Bronchial epithelial cell (primary cell): Measurements from ENCODE around the gene DYRK1A. TPM values are rescaled to one million over a fixed set of nuclear protein-coding genes. Genes with fewer than 3 reads are reported as not detected.

Source experiments
- DNase-seq: peaks from one replicate; pipeline ENCODE4 v3.0.0-alpha.2; 2010; ENCODE audit warnings: low read depth
- FAIRE-seq: peaks from 2 replicates; lab custom pipeline; 2011; peaks lifted over from hg19 to GRCh38; lab: Jason Lieb, UNC
- H3K27me3 ChIP-seq: 2 replicates; pipeline ENCODE4 v1.5.1; 2011; ENCODE audit warnings: low read length; ENCODE audit not compliant: control insufficient read depth, insufficient read depth
- H3K36me3 ChIP-seq: 2 replicates; pipeline ENCODE4 v1.5.1; 2011; ENCODE audit warnings: low read length; ENCODE audit not compliant: control insufficient read depth, insufficient read depth
- H3K4me3 ChIP-seq: 2 replicates; pipeline ENCODE4 v1.5.1; 2011; ENCODE audit warnings: mild to moderate bottlenecking, low read depth, low read length, control low read depth
- total RNA-seq: library from RNA; depleted of rRNA; stranded (reverse); fragments of >200 nt; gene quantifications from 2 replicates; pipeline ENCODE4 v1.2.1, GENCODE V29; 2014
- TF ChIP-seq, protein P1 (sequence below): IDR thresholded peaks from 2 replicates; pipeline ENCODE4 v1.5.1; 2011; ENCODE audit warnings: mild to moderate bottlenecking, moderate library complexity, low read length, control low read depth, inconsistent platforms; ENCODE audit not compliant: insufficient read depth, severe bottlenecking

The DYRK1A gene
- total RNA-seq, 1 donor from 2014 or later, result 51.1 TPM

DNA sequence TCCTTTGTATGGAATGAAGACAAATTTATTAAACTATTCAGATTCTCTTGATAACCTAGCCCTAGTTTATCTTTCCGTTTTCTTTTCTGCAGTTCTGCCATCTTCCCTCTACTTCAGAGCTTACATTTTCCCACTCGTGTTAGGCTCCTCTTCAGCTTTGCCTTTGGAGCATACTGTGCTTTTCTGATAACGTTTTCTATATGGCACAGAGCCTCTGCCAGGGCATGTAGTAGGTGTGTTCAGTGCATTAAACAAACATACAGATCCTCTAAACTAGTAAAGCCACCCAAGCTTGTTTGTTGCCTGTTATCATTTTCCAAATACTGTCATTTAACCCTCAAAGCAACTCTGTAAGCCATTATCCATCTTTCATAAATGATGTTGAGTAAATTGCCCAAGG is 25.1 kb downstream of the DYRK1A start:
- no peak overlapping the region for H3K4me3 ChIP-seq
- DNase-seq, result no peak
- TF ChIP-seq, protein P1, sequence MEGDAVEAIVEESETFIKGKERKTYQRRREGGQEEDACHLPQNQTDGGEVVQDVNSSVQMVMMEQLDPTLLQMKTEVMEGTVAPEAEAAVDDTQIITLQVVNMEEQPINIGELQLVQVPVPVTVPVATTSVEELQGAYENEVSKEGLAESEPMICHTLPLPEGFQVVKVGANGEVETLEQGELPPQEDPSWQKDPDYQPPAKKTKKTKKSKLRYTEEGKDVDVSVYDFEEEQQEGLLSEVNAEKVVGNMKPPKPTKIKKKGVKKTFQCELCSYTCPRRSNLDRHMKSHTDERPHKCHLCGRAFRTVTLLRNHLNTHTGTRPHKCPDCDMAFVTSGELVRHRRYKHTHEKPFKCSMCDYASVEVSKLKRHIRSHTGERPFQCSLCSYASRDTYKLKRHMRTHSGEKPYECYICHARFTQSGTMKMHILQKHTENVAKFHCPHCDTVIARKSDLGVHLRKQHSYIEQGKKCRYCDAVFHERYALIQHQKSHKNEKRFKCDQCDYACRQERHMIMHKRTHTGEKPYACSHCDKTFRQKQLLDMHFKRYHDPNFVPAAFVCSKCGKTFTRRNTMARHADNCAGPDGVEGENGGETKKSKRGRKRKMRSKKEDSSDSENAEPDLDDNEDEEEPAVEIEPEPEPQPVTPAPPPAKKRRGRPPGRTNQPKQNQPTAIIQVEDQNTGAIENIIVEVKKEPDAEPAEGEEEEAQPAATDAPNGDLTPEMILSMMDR, result no peak
- H3K27me3 ChIP-seq, result no peaks in the 10 kb centered on the region
- no peak for FAIRE-seq
- no peaks in the 10 kb centered on the region for H3K36me3 ChIP-seq

DNA sequence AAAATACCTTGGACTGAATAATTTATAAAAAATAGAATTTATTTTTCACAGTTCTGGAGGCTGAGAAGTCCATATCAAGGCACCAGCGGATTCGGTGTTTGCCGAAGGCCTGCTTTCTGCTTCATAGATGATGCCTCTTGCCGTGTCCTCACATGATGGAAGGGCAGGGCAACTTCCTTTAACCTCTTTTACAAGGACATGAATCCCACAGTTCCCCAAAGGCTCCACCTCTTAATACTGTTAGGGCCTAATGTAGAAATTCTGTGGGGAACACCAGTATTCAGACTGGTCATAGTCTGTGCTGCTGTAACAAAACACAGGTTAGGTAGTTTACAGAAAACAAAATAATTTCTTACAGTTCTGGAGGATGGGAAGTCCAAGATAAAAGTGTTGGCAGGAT is 25.9 kb downstream of the DYRK1A start:
- Histone ChIP-seq H3K27me3 (no peaks in the 10 kb centered on the region), H3K36me3 (no peaks in the 10 kb centered on the region), H3K4me3 (no peak overlapping the region)
- FAIRE-seq (no peak), DNase-seq (no peak)
- TF ChIP-seq, protein P1, result no peak

DNA sequence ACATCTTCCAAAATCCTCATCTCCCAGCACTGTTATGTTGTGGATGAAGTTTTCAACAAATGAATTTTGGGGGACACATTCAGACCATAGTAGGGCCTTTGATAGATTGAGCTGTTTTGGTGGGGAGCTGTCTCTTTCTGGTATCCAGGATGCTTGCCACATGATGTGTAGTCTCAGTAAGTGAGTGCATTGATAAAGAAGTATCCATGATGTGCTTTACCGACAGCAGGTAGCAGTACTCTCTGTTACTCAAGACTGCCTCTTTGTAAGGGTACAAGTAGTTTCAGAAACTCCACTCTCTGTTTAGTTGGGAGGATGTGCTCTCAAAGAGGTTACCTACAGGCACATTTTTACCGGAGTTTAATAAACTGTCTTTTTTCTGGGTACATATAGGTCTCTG is 26.5 kb downstream of the DYRK1A start:
- FAIRE-seq, result no peak
- no peak for DNase-seq

DNA sequence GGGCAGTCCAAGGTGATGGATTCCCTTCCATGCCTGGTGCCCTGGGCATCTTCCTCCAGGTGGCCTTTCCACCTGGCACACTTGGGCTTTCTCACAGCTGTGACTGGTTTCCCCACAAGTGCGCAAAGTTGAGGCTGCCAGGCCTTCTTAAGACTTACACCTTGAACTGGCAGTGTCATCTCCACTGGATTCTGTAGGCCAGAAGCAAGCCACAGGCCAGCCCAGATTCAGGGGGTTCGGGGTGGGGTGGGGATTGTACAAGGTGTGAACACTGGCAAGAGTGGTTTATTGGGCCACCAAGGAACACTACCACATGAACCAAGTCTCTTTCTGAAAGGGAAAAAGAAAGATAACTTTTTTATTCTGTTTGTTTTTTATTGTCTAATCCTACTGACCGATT is 27.2 kb downstream of the DYRK1A start:
- no peak for DNase-seq
- H3K36me3 ChIP-seq, result no peaks in the 10 kb centered on the region
- no peak for FAIRE-seq
- H3K4me3 ChIP-seq, result no peak overlapping the region
- TF ChIP-seq, protein P1, result no peak
- H3K27me3 ChIP-seq, result no peaks in the 10 kb centered on the region

More for the DNA sequence above, 26.5 kb downstream of the DYRK1A start:
- Histone ChIP-seq H3K27me3 (no peaks in the 10 kb centered on the region), H3K36me3 (no peaks in the 10 kb centered on the region), H3K4me3 (no peak overlapping the region)
- TF ChIP-seq, protein P1, result no peak

DNA sequence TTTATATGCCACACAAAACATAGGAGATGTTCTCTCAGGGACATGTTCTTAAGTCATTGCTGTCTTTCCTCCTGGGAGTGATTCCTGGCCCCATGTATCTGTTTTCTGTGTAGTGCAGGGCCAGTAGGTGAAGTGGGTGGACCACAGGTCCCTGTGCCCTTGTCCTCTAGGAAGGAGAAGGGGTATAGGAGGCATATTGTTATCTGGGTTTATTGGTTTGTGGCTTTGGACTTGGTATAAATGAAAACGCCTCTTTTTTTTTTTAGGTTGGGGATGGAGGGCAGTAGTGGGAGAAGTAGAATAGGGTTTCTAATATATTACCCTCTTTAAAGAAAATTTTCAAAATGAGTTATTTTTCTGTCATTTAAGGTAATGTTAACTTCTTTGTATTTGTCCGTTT is 29.4 kb downstream of the DYRK1A start:
- DNase-seq (no peak), FAIRE-seq (no peak)
- Histone ChIP-seq H3K4me3 (no peak overlapping the region), H3K36me3 (no peaks in the 10 kb centered on the region), H3K27me3 (no peaks in the 10 kb centered on the region)
- TF ChIP-seq, protein P1, result no peak

DNA sequence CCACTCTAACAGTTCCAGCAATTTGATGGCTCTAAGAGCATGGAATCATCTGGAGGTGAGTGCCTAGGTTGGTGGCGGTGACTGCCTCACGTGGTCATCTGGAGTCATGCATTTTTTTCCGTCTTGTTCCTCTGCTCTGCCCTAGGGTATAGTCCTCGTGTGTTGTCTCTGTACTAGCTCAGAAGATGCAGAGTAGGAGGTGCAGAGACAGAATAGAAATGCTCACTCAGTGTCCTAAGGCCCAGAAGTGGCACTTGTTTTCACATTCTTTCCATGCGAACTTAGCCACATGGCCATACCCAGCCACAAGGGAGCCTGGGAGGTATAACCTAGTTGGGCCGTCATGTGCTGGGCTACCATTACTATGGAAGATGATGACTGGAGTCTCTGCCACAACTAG is 30.3 kb downstream of the DYRK1A start:
- no peak for DNase-seq
- H3K27me3 ChIP-seq, result no peaks in the 10 kb centered on the region
- no peak for FAIRE-seq
- H3K36me3 ChIP-seq, result no peaks in the 10 kb centered on the region
- H3K4me3 ChIP-seq, result no peak overlapping the region
- TF ChIP-seq, protein P1, result no peak
